ENCODE data around the gene BAZ2B. TPM values are rescaled to one million over a fixed set of nuclear protein-coding genes. Genes with fewer than 3 reads are reported as not detected.
"Not testable (repeated sequence)": the region's sequence is repeated elsewhere in the genome, so short reads cannot be mapped to it uniquely, and the experiment has no call there.

Gene BAZ2B
- total RNA-seq, 1 donor from 2014 or later: 139 TPM

GRCh38 chr2:159546716-159547430 is 69.5 kb downstream of the BAZ2B start:
- DNase-seq (ENCODE audit: low spot score) (no peak), ATAC-seq (no peak)
- intact Hi-C loops (cut with DNase I): no loop called here

GRCh38 chr2:159546039-159546438 is 70.3 kb downstream of the BAZ2B start:
- intact Hi-C loops (cut with DNase I): no loop called here
- no peak for DNase-seq (ENCODE audit: low spot score)

DNA sequence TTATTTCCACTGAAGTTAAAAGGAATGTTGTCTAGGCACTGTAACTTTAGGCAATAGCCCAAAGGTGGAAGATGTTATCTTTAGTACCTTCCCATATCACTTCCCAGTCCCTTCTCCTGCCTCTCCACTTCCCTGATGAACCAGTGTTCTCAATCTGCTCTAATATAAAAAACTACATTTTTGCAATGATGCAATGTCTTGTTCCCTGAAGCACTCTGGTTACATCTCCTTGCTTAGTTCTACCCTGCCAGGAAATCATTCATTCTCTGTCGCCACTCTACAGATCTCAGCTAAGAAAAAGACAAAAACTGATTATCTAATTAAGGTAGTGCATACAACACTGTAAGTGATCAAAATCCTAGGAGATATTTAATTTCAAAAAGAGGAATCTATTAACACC is 71.3 kb downstream of the BAZ2B start:
- ATAC-seq (no peak), DNase-seq (ENCODE audit: low spot score) (no peak)
- intact Hi-C loops (cut with DNase I): no loop called here

More at GRCh38 chr2:159546039-159546438, 70.3 kb downstream of the BAZ2B start:
- no peak for ATAC-seq

DNA sequence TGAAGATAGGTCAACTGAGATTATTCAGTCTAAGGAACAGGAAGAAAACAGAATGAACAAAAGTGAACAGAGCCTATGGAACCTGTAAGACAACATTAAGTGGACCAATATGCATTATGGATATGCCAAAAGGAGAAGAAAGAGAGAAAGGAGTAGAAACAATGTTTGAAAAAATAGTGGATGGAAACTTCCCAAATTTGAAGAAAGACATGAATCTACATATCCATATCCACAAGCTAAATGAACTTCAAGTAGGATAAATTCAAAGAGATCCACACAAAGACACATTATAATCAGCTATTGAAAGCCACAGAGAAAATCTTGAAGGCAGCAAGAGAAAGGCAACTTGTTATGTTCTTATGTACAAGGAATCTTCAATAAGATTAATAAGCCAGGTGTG is 74.2 kb downstream of the BAZ2B start:
- ATAC-seq (no peak), DNase-seq (ENCODE audit: low spot score) (no peak)
- intact Hi-C loops (cut with DNase I): no loop called here

GRCh38 chr2:159539701-159540100 is 76.6 kb downstream of the BAZ2B start:
- DNase-seq (ENCODE audit: low spot score) (no peak), ATAC-seq (no peak)
- intact Hi-C loops (cut with DNase I): no loop called here

DNA sequence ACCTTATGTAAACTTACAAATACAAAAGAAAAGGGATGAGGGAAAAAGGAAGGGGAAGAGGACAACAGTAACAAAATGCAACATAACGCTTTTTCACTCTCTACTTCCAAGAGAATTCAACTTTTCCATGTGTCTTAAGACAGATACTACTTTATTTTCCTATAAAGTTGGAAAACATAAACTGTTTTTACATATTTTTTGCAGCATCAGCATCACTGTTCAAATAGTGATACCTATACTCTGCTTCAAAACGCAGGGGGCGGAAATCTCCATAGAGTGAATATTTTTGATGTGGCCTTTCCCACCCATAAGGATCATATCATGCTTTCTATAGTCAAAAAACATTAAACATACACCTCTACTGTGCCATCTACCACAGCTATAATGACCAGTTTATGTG is 77.5 kb downstream of the BAZ2B start:
- no peak for DNase-seq (ENCODE audit: low spot score)
- ATAC-seq: no peak
- intact Hi-C loops (cut with DNase I): no loop called here

DNA sequence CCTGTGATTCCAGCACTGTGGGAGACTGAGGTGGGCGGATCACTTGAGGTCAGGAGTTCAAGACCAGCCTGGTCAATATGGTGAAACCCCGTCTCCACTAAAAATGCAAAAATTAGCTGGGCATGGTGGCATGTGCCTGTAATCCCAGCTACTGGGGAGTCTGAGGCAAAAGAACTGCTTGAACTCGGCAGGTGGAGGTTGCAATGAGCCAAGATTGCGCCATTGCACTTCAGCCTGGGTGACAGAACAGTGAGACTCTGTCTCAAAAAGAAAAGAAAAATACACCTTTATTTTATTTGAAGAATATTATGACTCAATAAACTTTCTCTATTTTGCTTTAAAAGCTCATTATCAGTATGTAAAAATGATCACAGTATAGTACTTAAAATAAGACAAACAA is 81.1 kb downstream of the BAZ2B start:
- ATAC-seq; DNase-seq (ENCODE audit: low spot score); intact Hi-C loops (cut with DNase I): not testable (repeated sequence)

- intact Hi-C loops (cut with DNase I): no loop called here
- DNase-seq (ENCODE audit: low spot score): no peak
- no peak for ATAC-seq
These were observed 84.9 kb downstream of the BAZ2B start for GRCh38 chr2:159531475-159531874.

DNA sequence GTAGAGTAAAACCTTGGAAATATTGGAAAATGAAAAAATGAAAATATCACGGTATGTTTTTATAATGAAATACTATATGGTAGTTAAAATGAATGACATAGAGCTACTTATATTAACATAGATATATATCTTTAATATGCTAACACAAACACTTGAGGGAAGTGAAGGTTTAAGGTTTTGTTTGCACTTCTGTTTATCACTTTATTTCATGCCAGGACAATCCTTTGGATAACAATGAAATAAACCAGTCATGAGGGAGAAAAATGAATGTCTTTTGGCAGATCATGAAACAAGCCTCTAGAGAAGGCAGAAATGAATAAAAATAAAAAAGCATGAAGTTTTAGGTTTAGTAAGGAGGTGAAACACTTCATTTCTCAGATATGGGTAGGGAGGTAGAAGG is 89.9 kb downstream of the BAZ2B start:
- no peak for ATAC-seq
- intact Hi-C loops (cut with DNase I): no loop called here
- DNase-seq (ENCODE audit: low spot score): no peak

DNA sequence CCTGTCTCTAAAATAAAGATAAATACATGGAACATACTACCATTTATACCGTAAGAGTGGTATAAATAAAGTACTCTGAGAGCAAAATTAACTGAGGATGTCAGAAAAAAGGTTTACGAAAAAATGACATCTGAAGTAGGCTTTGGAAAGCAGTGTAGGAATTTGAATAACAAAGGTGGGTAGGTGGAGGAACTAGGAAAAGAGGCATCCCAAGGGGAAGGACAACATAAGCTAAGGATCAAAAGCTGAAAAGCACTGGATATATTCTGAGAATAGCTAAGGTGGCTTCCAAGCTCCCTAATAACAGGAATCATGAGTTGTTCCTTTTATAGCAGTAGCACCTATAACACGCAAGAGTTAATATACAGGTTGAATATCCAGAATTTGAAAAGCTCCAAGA is 91.3 kb downstream of the BAZ2B start:
- intact Hi-C loops (cut with DNase I): no loop called here
- DNase-seq (ENCODE audit: low spot score) (no peak), ATAC-seq (no peak)

DNA sequence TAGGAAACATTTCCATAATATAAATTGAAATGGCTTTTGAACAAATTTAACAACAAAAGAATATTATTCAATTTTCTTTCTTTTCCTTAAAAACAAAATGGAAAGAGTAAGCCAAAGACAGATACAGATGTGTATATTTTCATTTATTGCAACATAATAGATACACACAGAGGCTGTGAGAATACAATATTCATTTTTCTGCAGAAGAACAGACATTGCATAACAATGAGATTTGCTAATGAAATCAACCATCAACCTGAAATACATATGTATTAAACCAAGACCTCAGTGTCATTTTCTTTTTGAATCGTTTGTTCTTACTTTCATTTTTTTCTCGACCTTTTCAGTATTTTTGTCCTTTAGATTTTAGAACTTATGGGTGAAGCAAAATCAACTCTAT is 95.1 kb downstream of the BAZ2B start:
- DNase-seq (ENCODE audit: low spot score) (no peak), ATAC-seq (no peak)
- intact Hi-C loops (cut with DNase I): no loop called here

DNA sequence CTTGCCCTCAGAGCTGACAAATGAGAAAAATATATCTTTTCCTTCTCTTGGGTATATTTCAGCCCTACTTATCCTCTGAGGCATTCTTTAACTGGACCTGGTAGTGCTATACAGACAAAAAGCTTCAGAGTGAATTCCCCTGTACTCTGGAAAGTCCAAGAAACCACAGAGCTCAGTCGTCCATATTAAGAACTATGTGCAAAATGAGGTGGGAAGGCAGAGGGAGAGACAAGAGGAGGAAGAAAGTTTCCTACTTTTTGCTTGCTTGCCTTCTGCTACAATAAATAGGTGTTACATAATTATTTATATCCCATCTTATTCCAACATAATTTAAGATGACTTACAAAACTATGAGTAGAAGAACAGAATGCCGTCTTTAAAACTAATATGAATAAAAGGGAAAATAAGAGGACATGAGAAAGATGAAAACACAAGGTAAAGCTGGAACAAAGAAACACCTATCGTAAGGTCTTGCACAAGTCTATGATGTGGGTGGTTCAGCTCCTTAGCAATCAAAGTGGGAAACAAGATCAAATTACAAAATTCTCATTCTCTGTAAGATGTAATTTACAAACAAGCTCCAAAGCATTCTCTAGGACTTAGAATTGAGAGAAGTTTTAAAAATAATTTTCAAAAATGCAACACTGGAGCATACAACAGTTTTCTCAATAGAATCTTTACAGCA is 97.9 kb downstream of the BAZ2B start:
- DNase-seq (ENCODE audit: low spot score) (no peak), ATAC-seq (no peak)
- intact Hi-C loops (cut with DNase I): no loop called here

GRCh38 chr2:159516241-159516758 is 100.0 kb downstream of the BAZ2B start:
- ATAC-seq (peak; percentile 78), DNase-seq (ENCODE audit: low spot score) (no peak)
- intact Hi-C loops (cut with DNase I): no loop called here

DNA sequence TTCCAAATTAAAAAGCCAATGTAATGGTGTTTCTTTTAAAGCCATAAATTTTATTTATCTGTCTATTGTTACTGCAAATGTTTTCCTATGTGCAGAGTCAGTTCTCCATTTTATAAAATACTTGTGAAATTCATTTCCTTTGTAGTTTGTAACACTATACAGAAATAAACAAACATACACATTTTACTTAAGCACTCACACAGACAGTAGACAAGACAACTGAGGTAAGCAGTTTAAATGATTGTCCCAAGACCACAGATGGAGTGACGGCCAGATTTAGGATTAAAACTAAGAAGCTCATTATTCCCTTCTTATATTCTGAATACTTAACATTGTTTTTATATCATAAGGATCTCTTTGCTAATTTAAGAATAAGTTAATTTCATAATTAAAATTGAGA is 100.9 kb downstream of the BAZ2B start:
- no peak for ATAC-seq
- intact Hi-C loops (cut with DNase I): no loop called here
- DNase-seq (ENCODE audit: low spot score): no peak

- DNase-seq (ENCODE audit: low spot score) (no peak), ATAC-seq (no peak)
- intact Hi-C loops (cut with DNase I): no loop called here
These were observed 102.6 kb downstream of the BAZ2B start for GRCh38 chr2:159513745-159514144.

DNA sequence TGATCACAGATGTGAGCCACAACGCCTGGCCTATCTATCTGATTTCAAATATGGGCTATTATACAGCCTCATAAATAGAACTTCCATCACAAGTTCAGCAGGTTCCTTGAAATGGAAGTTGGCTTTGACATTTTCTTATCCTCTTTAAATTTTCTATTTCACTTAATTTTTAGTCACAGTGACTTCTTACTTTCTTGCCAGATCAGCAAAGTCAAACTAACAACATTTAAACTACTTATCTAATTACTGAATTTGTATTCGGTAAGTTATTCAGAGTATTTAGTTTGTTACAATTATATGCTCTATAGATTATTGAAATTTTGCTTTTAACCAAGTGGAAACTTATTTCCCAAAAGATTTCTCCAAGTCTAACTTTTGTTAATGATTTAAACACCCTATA is 108.2 kb downstream of the BAZ2B start:
- DNase-seq (ENCODE audit: low spot score): no peak
- intact Hi-C loops (cut with DNase I): no loop called here

GRCh38 chr2:159506764-159507440 is 109.4 kb downstream of the BAZ2B start:
- no peak for ATAC-seq
- intact Hi-C loops (cut with DNase I): no loop called here
- DNase-seq (ENCODE audit: low spot score): no peak

More for the DNA sequence above, 108.2 kb downstream of the BAZ2B start:
- no peak for ATAC-seq

DNA sequence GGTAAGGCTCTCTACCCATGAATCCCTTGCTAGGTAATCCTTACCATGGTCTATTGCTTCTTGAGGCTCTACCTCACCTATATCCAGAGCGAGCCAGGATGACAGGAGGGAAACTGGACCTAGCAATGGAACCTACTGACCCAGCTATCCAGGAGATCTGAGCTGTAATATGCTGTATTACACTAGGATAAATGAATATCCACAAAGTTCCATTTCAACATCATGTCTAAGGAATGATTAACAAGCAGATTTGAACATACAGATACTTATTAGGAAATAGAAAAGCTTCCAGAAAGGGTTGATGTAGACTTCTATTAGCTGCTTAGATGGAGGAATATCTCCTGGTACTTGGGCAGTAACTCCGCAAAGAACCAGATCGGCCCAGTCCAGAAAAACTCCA is 110.1 kb downstream of the BAZ2B start:
- ATAC-seq (no peak), DNase-seq (ENCODE audit: low spot score) (no peak)
- intact Hi-C loops (cut with DNase I): no loop called here

GRCh38 chr2:159505196-159505595 is 111.2 kb downstream of the BAZ2B start:
- ATAC-seq: no peak
- DNase-seq (ENCODE audit: low spot score): no peak
- intact Hi-C loops (cut with DNase I): no loop called here

DNA sequence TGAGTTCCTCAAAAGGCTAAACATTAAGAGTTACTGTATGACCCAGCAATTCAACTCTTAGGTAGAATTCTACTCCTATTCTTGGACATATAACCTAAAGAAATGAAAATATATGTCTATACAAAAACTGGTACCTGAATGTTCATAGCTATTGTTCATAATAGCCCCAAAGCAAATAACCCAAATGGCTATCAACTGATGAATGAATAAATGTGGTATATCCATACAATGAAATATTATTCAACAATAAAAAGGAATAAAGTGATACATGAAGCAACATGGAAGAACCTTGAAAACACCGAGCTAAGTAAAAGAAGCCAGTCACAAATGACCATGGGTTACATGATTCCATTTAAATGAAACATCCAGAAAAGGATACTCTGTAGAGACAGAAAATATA is 114.6 kb downstream of the BAZ2B start:
- intact Hi-C loops (cut with DNase I): no loop called here
- ATAC-seq (no peak), DNase-seq (ENCODE audit: low spot score) (no peak)
